HG03342 (cell line): ENCODE measurements around the gene ARHGEF16.

ENCODE experiments used
- ATAC-seq: cut with Tn5 transposase; IDR thresholded peaks from one replicate; pipeline ENCODE4 v1.9.1; 2021; ENCODE audit warnings: mild to moderate bottlenecking, moderate library complexity; ENCODE audit not compliant: unreplicated experiment

ARHGEF16 gene

DNA sequence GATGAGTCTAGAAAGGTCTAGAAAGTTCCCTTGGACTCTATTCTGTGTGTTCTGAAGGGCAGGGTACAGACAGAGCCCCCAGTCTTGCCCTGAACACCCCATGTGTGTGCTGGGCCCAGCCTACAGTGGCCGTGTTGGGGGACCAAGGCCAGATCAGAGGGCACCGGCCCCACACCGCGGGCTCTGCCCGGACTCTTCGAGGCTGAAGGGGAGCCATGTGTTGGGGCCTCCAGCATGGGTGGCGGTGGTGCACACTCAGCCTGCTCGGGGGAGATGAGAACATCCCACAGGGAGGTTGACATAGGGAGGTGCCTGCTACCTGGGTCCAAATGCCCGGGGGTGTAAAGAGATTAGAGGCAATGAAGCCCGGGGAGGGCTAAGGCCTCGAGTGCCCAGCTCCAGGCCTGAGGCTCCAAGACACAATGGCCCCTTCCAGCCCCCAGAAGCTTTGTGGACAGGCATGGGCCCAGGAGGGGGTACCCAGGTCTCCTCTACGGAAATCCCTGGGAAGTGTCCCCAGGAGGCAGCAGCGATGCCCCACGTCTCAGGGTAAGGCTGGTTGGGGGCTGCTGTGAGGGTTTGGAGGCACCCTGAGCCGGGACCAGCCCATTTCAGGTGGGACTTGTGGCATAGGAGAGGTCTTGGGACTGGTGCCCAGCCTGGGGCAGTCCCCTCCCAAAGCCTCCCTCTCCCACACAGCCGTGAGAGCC is 12.1 kb downstream of the ARHGEF16 start:
- no peak for ATAC-seq

GRCh38 chr1:3467096-3468036 is 12.9 kb downstream of the ARHGEF16 start:
- ATAC-seq: no peak

- no peak for ATAC-seq
These were observed 14.0 kb downstream of the ARHGEF16 start for GRCh38 chr1:3468236-3469103.

DNA sequence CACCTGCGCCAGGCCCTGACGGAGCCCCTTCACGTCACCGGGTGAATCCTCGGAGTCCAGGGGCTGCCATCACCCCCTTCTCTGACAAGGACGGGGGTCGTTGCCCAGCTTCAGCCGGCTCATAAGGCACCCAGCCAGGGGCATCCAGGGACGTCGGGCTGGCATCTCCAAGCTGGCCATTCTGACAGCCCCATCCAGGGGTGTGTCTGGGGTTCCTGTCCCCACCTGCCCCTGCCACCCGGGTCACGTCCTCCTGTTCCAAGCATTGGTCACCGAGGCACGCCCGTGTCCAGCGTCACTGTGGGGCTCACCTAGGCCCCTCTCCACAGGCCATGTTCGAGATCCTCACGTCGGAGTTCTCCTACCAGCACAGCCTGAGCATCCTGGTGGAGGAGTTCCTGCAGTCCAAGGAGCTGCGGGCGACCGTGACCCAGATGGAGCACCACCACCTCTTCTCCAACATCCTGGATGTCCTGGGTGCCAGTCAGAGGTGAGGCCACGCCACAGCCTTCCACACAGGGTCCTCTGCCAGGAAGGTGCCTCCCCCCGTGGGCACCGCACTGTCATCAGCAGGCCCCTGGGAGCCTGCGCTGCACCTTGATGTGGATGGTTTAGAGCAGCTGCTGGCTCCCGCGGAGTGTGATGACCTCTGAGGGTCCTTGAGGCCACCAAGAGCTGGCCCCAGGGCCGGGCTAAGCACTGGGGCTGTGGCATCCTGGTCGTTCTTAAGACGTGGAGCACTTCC is 14.8 kb downstream of the ARHGEF16 start:
- no peak for ATAC-seq

DNA sequence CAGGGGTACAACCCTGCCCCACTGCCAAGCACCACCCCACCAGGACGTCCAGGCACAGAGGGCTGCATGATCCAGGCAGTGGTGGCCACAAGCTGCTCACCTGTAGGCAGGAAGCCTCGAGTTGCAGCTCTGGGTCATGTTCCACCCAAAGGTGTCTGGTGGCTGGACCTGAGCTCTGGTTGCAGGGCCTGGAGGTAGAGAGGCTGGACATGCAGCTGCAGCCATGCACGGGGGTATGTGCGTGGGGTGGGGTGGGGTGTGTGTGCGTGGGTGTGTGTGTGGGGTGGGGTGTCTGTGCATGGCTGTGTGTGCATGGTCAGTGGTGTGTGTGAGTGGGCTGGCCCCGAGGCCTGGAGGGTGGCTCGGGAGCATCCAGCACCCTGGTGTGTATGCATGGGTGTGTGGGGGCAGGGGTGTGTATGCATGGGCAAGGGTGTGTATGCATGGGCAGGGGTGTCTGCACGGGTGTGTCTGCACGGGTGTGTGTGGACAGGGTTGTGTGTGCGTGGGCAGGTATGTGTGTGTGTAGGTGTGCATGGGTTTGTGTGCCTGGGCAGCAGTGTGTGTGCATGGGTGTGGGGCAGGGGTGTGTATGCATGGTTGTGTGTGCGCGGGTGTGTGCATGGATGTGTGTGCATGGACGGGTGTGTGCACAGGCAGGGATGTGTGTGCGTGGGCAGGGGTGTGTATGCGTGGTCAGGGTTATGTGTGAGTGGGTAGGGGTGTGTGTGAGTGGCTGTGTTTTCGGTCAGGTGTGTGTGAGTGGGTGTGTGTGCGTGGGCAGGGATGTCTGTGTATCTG is 15.6 kb downstream of the ARHGEF16 start:
- no peak for ATAC-seq

DNA sequence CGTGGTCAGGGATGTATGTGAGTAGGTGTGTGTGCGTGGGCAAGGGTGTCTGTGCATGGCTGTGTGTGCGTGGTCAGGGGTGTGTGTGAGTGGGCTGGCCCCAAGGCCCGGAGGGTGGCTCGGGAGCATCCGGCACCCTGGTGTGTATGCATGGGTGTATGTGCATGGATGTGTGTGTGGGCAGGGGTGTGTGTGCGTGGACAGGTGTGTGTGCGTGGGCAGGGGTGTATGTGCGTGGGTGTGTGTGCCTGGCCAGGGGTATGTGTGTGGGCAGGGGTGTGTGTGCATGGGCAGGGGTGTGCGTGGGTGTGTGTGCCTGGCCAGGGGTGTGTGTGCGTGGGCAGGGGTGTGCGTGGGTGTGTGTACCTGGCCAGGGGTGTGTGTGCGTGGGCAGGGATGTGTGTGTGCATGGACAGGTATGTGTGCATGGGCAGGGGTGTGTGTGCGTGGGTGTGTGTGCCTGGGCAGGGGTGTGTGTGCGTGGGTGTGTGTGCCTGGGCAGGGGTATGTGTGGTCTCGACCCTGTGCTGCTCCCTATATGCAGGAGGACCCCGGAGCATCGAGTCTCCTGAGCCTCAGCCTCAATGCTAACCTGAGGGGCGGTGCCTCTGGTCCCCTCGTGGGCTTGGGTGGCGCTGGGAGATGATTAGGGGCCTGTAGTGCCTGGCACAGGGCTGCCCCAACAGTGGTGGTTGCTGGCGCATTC is 16.3 kb downstream of the ARHGEF16 start:
- no peak for ATAC-seq

DNA sequence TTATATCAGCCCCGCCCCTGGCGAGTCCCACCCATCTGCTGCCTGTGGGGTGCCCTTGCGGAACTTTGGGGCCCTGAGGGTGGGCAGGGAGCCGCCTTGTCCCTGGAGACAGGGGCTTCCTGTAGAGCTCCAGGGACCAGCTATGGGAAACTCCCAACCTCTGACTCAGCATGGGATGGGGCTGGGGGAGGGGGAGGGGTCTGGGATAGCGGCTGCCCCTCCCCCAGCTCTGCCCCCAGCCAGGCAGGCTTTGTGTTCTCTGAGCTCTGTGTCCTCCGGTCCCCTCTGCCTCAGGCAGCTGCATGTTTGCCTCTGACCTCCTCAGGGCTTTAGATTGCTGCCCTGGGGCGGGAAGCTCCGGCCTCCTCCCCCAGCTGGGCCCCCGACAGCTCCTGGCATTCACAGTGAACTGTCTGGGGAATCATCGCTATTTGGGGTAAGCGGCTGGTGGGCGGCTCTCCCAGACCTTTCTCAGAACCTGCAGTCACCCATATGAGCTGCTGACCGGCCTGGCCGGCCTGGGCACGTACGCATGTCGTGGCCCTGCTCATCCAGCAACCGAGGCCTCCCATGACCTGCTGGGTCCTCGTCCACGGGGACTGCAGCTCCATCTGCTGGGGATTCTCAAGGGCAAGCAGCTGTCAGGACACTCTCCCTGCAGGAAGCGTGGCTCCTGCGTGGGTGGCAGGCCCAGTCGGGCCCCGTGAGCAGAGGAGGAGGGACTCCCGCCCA is 17.1 kb downstream of the ARHGEF16 start:
- no peak for ATAC-seq

- no peak for ATAC-seq
These were observed 17.8 kb downstream of the ARHGEF16 start for GRCh38 chr1:3472088-3472850.

- no peak for ATAC-seq
These were observed 18.4 kb downstream of the ARHGEF16 start for GRCh38 chr1:3472906-3473305.

GRCh38 chr1:3473381-3473844 is 18.9 kb downstream of the ARHGEF16 start:
- no peak for ATAC-seq

GRCh38 chr1:3474016-3474415 is 19.6 kb downstream of the ARHGEF16 start:
- no peak for ATAC-seq

DNA sequence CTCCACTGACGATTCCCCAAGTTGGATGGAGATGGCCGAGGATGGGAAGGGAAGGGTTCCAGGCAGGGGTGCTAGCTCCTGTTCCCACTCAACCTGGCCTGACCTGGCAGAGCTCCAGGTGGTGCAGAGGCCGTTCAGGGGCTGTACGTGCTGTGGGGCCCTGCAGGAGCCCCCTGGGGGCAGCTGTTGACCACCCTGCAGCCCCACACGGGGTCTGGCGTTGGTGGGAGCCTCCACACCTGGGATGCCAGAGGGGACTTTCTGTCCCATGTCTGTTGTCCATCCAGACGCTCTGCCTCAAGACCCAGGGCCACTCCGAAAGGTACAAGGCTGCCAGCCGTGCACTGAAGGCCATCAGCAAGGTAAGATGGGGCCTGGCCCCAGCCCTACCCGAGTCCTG is 20.0 kb downstream of the ARHGEF16 start:
- ATAC-seq: no peak

DNA sequence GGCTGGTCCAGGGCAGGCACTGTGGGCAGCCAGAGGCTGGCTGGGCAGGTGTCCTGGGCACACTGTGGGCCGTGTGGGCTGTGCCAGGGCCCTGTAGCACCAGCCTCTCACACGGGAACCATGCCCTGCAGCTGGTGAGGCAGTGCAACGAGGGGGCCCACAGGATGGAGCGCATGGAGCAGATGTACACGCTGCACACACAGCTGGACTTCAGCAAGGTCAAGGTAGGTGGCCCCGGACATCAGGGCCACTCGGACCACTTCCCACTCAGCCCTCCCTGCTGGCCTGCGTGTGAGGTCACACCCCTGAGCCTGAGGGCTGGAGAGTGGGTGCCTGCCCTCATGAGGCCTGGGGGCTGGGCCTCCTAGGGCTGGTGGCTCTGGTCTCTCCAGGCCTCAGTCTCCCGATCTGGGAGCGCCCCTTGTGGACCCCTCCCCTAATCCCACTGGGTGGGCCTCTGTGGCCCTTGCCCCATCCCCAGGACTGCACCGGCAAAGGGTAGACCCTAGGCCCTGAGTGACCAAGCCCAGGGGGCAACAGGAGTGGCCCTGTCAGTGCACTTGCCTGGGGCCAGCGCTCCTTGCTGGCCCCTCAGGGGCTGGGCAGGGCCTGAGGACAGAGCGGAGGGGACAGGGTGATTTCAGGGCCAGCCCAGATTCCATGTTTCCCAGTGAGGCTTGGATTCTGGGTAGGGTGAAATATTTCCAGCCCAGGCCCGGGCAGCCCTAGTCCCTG is 21.5 kb downstream of the ARHGEF16 start:
- ATAC-seq: no peak

DNA sequence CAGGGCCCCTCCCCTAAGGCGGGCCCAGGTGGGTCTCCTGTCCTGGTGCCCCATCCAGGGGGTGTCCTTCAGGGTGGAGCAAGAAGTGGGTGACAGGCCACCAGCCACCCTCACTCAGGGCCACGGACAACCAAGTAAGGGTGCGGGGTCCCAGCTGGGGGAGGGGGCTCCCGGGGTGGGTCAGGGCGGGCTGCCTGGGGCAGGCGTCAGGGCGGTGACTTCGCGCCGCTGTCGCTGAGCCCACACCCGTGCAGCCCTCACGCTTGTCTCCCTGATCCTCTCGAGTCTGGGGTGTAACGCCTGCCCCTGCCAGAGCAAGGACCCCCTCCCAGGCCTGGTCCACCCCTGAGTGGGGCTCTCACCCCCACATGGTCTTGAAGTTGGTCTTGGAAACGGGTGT is 22.2 kb downstream of the ARHGEF16 start:
- no peak for ATAC-seq

GRCh38 chr1:3477241-3477995 is 23.0 kb downstream of the ARHGEF16 start:
- no peak for ATAC-seq

- ATAC-seq: no peak
These were observed 23.7 kb downstream of the ARHGEF16 start for GRCh38 chr1:3478187-3478586.
